ENCODE results near the gene KLHL5.
"Not testable (repeated sequence)": the region's sequence is repeated elsewhere in the genome, so short reads cannot be mapped to it uniquely, and the experiment has no call there.

Gene KLHL5

DNA sequence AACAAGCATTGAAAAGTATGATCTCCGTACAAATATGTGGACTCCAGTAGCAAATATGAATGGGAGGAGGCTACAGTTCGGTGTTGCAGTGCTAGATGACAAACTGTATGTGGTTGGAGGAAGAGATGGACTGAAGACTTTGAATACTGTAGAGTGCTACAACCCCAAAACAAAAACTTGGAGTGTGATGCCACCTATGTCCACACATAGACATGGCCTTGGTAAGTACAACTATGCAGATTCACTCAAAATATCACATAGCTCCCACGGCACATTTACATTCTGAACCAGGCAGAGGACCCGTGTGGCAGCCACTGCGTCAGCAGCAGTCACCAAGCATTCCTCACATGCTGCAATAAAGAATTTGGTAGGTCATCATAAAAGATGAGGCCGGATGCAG lies 41.3 kb downstream of the KLHL5 start:
- DNase-seq (ENCODE audit: low spot score) = no peak

GRCh38 chr4:39104255-39104654 lies 42.2 kb downstream of the KLHL5 start:
- DNase-seq (ENCODE audit: low spot score) = no peak

- no peak for DNase-seq (ENCODE audit: low spot score)
These were observed 44.0 kb downstream of the KLHL5 start for GRCh38 chr4:39106011-39106410.

DNA sequence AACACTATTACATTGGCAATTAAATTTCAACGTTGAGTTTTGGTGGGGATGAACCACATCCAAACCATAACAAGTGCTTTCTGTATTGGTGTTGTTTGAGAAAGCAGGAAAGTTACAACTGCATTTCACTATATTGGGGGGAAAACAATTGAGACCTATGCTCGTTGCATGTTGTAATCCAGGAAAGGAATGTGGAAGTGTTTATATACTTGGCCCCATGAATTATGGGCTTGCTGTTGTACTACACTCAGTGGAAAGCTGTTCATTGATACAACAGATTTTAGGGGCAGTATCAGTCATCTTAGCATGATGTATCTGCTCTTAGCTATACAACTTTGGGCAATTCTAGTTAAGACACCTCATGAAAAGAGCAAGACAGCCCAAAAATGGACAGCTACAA lies 52.4 kb downstream of the KLHL5 start:
- no peak for DNase-seq (ENCODE audit: low spot score)

- no peak for DNase-seq (ENCODE audit: low spot score)
These were observed 56.1 kb downstream of the KLHL5 start for GRCh38 chr4:39118034-39118658.

- DNase-seq (ENCODE audit: low spot score) = no peak
These were observed 58.4 kb downstream of the KLHL5 start for GRCh38 chr4:39120418-39120817.

DNA sequence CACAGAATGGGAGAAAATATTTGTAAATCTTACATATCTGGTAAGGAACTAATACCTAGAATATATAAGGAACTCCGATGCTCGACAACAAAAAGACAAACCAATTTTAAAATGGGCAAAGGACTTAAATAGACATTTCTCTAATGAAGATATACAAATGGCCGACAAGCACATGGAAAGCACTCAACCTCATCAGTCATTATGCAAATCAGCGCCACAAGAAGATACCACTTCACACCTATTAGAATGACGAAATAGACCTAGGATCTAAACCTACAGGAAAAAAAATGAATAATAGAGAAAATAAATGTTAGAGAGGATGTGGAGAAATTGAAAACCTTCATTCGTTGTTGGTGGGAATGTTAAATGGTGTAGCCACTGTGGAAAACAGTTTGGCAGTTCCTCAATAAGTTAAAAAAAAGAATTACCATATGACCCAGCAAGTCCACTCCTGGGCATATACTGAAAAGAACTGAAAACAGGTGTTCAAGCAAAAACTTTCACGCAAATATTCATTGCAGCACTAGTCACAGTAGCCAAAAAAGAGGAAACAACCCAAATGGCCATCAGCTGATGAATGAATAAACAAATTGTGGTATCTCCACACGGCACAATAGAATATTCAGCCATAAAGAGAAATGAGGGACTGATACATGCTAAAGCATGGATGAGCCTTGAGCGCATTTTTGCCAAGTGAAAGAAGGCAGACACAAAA lies 63.0 kb downstream of the KLHL5 start:
- no peak for DNase-seq (ENCODE audit: low spot score)

GRCh38 chr4:39125600-39125985 lies 63.6 kb downstream of the KLHL5 start:
- DNase-seq (ENCODE audit: low spot score) = no peak

- no peak for DNase-seq (ENCODE audit: low spot score)
These were observed 64.4 kb downstream of the KLHL5 start for GRCh38 chr4:39126256-39127095.

DNA sequence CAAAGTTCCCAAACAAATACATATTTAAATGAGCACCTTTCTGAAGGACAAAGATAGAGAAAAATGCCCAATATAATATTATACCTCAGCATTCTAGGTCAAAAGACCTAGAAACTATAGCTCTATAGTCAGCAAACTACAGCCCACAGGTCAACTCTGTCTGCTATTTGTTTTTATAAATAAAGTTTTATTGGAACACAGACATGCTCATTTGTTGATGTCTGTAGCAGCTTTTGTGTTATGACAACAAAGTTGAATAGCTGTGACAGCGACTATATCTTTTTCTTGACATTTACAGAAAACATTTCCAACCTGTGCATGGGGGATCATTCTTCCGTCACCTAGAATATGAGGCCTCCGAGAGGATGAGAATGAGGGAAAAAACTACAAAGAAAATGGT lies 71.6 kb downstream of the KLHL5 start:
- no peak for DNase-seq (ENCODE audit: low spot score)

- DNase-seq (ENCODE audit: low spot score) = no peak
These were observed 72.8 kb downstream of the KLHL5 start for GRCh38 chr4:39134683-39135306.

DNA sequence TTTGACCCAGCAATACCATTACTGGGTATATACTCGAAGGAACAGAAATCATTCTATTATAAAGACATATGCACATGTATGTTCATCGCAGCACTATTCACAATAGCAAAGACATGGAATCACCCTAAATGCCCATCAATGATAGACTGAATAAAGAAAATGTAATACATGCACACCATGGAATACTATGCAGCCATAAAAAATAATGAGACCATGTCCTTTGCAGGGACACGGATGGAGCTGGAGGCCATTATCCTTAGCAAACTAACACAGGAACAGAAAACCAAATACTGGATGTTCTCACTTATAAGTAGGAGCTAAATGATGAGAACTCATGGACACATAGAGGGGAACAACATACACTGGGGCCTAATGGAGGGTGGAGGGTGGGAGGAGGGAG lies 76.2 kb downstream of the KLHL5 start:
- DNase-seq (ENCODE audit: low spot score) = not testable (repeated sequence)

- no peak for DNase-seq (ENCODE audit: low spot score)
These were observed 84.2 kb downstream of the KLHL5 start for GRCh38 chr4:39146211-39146610.

- DNase-seq (ENCODE audit: low spot score) = no peak
These were observed 92.0 kb downstream of the KLHL5 start for GRCh38 chr4:39154009-39154408.

- DNase-seq (ENCODE audit: low spot score) = no peak
These were observed 95.5 kb downstream of the KLHL5 start for GRCh38 chr4:39157520-39157919.

GRCh38 chr4:39166177-39166576 lies 104.1 kb downstream of the KLHL5 start:
- no peak for DNase-seq (ENCODE audit: low spot score)

DNA sequence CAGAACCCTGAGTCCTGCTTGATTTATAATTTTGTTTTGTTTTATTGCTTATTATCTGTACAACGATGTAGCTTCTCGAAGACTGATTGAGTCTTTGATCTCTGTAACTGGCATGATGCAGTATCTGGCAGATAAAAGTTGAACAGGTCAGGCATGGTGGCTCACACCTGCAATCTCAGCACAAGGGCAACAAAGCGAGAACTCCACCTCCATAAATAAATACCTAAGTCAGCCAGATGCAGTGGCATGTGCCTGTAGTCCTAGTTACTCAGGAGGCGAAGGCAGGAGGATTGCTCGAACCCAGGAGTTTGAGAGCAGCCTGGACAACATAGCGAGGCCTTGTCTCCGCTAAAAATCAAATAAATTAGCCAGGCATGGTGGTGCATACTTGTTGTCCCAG lies 104.6 kb downstream of the KLHL5 start:
- DNase-seq (ENCODE audit: low spot score) = no peak

DNA sequence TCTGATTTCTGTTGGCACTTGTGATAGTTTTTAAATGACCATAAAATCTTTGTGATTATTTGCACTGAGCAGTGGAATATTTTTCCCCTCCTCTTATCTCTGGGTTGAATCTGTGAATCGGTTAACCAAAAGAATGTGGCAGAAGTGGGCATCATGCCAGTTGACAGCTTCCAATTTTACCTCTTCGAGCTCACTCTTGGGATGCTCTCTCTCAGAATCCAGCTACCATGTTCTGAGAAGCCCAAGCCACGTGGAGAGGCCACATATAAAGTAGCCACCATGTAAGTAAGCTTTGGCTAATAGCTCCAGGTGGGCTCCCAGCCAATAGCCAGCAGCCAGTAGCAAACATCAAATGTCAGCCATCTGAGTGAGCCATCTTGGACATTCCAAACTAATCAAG lies 107.4 kb downstream of the KLHL5 start:
- no peak for DNase-seq (ENCODE audit: low spot score)

DNA sequence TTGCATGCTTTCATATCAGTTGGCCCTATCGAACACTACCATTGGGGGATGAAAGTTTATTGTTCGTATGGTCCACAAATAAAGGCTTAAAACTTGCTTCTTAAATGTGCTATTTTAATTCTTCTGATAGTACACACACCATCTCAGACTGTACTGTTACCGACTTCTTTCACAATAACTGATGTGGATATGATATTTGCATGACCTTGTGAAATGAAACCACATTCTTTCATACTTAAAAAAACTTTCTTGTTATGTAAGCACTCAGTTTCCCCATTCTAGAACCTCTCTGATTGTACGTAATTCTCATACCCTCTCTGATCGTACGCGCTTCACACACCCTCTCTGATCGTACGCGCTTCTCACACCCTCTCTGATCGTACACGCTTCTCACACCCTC lies 108.3 kb downstream of the KLHL5 start:
- no peak for DNase-seq (ENCODE audit: low spot score)
